GM18868 (cell line): ENCODE measurements around the gene ACSF3.

ENCODE experiments used
- ATAC-seq: cut with Tn5 transposase; IDR thresholded peaks from one replicate; pipeline ENCODE4 v1.9.1; 2021; ENCODE audit warnings: mild to moderate bottlenecking, moderate library complexity; ENCODE audit not compliant: unreplicated experiment

Gene ACSF3

DNA sequence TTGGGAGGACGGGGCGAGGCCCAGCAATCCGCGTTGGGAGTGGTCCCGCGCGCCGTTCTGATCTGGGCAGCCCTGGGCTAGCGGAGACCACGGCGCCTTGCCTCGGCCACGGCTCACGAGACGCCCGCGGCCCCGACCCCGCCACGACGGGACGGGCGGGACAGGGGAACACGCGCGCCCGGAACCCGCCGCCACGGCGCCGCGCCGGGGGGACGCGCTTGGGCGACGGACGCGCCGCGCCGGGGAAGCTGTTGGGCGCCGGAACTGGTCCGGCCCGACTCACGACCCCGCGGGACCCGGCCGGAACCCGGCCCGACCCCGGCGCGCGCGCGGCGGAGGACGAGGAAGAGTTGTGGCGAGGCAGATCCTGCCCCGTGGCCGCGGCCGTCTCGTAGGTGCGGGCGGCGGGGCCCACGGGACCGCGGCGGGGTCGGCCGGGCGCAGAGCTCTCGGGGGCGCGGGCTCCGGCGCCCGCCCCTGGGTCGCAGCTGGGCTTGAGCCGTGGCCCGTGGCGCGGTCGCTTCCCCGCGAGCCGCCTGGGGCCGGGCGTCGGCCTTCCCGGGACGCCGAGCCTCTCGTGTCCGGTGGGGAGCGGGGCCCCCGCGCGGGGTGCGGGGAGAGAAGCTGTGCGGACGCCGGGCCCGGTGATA lies at the start of gene ACSF3:
TSS of gene ACSF3 (plus strand) at position 251 of the 650 bp plus-strand sequence. CDS start 6,830 bp downstream, outside the sequence.
- peak; percentile 55 for ATAC-seq

DNA sequence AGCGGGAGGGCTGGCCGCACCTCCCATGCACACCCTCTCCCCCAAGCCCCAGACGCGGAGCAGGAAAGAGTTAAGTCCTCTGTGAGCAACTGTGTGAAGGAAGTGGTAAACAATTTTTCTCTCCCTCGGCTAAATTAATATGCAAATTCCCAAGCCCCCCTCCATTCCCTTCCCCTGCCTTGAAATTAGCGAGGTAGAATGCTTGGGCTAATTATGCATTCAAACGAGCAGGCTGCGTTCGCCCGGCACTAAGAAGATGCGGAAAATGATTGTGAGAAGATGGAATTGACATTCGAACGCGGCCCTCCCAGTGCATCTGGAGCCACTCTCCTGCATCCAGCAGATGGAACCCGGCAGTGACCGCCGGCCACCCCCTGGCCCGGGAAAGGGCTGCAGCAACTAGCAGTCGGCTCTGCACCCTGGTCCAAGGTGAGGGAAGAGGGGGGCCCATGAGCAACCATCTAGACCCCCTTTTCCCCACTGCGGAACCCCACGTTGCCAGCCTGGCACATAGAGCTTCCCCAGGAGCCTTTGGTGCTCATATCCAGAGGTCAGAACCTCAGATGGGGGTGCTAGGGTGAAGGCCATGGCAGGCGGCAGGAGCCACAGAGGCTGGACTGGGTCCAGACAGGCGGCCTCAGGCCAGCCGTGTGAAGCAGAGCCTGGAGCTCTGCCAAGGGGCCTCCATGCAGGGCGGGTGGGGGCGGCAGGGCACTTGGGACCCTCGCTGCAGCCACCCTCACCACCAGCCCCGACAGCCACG lies 49.1 kb upstream of the ACSF3 start:
- no peak for ATAC-seq

DNA sequence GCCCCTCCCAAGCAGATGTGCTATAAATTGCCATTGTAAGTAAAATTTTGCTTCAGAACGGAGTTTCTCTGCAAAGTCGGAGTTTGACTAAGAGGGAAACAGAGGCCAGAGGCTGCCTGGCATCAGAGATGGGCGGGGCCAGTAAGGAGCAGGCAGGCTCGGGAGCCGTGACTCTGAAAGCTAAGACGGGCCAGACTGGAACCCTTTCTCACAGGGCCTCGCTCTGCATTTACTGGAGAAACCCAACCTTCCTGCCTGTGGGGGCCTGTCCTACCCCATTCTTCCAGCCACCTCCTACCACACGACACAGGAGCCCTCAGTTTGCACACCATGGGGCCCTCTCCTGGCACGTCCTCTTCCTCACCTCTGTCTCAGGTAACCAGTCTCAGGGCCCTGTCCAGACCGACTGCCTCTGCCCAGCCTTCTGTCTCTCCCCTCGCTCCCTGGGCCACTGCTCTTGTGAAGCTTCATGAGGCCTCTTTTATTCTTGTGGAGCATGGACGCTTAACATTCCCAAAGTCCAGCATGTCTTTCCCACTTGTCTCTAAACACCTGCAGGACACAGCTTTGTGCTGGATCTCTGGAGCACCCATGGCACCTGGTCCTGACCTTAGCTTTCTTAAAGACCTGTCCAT lies 48.4 kb upstream of the ACSF3 start:
- no peak for ATAC-seq

DNA sequence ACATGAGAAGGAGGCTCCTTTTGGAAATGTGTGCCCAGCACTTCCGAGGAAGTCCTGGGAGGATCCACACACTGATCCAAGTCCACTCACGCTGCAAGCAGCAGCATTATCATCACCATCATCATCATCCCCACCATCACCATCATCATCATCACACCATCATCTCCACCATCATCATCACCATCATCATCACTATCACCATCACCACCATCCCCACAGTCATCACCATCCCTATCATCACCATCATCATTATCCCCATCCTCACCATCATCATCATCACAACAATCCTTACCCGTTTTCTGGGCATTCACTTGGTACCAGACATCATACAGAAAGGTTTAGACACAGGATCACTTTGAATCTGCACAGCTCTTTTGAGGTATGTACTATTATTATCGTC lies 47.8 kb upstream of the ACSF3 start:
- no peak for ATAC-seq

DNA sequence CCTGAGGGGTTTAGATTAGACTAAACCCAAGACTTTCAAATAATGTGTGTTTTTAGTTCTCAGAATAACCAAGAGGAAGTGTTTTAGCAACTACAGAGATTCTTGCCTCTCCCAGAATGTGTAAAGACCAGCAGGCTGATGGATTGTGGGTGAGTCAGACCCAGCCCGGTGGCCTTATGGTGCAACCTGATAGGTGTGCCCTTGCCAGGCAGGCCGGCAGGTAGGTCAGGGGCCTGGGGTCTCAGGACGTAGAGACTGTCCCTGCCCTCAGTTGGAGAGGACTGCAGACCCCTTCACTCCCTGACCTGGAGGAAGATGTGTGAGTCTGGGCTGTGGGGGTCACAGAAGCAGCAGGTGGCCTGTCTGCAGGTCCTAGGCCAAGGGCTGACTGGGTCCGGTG lies 47.2 kb upstream of the ACSF3 start:
- ATAC-seq = no peak

DNA sequence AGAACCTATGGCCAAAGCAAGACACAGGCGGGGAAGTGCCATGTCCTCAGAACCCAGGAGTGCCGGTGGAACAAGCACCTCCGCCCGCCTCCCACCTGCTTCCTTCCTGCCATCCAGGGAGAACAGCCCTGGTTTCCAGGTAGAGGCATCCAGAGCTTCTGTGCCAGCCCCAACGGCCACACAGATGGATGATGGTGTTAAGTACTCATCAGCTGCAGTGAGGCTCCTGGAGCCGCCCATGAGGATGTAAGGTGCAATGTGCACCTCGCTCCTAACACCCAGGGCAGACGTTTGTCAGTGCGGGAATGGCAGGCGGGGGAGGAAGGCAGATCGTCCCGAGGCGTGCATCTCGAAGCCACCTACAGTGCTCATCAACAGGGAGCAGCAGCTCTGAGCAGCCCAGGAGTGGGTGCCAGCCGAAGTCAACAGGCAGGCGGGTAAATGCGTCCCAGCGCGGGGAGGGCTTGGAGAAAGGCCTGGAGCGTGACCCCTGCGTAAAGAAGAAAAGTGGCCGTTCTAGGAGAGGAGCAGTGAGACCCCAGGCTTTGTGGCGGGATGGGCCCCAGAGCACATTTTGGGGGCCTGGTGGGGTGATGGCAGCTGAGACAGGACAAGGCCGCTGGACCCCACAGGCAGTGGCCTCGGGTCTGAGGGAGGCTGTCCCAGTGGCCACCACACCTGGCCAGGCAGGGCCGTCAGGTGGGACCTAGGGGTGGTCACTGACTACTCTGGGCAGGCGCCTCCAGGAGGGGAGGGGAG lies 46.1 kb upstream of the ACSF3 start:
- ATAC-seq = no peak

DNA sequence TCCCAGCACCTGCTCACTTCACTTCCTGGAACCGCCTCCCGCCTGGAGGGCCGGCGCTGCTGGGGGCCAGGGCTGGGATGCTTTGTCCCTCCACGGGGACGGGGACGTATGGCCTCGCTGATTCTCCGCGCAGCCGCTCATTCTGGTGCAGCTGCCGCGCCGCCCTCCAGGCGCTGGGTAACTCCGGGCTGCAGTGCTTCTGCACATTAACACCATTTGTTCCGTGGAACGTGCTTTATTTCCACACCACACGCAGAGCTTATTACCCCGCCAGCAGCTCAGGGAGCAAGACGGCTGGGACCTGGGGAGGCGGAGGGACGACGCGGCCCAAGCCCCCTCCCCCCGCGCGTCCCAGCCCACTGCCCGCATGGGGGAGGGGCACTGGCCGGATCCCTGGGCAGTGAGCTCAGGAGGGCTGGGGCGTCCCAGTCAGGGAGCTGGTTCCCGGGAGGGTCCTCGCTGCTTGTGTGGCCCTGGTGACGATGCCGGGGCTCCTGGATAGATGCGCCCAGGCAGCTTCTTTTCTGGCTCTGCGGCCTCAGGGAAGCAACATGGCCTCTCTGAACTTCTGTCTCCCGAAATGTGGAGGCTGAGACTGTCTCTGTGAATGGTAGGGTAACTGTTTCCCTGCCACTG lies 45.4 kb upstream of the ACSF3 start:
- no peak for ATAC-seq

DNA sequence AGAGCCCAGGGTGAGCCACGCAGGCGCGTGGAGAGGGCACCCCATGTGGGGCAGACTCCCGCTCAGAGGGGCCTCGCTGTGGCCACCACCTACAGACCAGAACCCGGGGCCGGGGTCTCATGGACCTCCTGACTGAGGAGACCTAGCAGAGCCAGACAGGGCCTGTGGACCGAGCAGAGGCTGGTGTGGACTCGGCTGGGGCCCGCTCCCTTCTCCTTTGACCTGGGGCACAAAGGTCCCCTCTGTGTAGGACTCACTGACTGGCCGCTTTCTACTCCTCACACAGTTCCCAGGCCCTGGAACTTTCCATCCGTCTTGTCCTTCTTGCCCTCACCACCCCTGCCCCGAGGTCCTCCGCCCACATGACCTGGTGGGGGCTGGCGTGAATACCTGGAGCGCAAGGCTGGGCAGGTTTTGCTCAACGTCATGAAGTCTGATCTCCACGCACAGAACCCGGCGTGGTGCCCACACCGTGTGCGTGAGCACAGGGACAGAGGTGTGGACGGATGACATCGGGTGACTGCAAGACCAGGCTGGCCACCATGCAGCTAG lies 44.7 kb upstream of the ACSF3 start:
- no peak for ATAC-seq

DNA sequence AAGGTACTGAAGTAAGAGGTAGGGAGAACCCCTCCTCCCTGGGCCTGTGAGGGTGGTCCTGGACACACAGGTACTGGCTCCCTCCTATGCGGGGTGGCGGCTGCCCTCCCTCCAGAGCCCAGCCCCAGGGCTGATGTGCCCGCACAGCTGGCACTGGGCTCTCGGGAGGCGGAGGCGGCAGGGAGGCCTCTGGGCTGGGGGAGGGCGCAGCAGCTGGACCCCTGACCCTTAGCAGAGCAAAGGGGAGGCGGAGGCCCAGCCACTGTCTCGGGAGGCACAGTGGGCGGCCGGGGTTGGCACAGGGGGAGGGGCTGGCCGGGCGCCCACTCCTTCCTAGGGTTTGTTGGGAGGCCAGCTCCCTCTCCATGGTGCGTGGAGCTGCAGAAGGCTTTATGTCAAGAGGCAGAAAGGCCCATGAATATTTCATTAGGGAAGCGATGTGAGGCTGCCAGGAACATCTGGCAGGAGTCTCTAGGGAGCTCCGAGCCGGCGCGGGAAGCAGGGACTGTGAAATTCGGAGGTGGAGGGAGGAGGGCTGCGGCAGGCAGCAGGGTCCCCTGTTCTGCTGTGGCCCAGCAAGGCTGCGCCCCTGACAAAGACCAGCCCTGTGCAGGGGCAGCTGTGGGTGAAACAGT lies 44.1 kb upstream of the ACSF3 start:
- no peak for ATAC-seq

DNA sequence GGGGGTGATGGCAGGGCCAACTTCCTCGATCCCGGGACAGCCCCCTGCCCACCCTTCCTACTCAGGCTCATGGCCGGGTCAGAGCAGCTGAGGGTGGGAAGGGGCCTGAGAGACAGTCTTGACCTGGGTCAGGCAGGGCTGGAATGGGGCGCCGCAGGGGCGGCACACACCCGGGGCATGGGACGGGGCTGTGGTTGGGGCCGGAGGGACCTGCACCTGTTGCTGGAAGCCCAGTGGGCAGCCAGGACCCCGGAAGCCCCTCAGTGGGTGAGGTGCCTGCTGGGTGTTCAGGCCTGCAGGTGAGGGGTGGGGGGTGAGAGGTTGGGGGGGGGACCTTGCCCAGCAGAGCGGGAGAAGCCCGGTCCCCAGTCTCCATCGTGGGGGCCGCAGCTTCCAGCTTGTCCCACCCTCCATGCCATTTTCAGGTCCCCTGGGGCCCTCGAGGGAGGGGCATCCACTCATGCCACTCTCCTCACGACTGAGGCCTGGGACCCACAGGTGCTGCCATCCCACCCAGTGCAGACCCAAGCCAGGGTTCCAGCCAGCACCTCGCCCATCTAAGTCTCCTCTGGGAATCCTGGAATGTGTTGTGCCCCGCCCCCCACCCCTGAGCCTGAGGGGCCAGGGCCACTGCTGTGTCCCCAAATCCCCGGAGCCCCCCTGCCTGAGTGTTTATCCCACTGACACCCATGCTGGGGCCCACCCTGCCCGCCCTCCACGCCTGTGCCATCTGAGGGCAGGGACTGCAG lies 43.4 kb upstream of the ACSF3 start:
- no peak for ATAC-seq

DNA sequence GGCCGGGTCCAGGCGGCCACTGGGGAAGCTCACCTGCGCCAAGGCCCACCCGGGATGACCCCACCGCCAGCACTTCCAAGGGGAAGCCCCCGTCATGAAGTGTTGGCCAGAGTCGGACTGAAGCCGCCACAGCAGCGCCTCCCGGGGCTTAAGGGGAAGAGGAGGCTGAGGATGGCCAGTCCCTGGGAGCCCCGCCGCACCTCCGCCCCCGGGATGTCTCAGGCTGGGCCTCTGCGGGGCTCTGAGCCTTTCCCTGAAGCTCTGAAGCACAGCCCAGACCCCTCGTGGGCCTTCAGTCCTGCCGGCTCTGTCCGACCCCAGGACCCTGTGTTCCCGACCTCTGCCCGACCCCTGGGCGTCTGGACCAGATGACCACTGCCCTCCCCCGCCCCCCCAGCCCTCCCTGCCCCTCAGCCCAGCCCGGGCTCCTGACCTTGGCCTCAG lies 42.8 kb upstream of the ACSF3 start:
- no peak for ATAC-seq

DNA sequence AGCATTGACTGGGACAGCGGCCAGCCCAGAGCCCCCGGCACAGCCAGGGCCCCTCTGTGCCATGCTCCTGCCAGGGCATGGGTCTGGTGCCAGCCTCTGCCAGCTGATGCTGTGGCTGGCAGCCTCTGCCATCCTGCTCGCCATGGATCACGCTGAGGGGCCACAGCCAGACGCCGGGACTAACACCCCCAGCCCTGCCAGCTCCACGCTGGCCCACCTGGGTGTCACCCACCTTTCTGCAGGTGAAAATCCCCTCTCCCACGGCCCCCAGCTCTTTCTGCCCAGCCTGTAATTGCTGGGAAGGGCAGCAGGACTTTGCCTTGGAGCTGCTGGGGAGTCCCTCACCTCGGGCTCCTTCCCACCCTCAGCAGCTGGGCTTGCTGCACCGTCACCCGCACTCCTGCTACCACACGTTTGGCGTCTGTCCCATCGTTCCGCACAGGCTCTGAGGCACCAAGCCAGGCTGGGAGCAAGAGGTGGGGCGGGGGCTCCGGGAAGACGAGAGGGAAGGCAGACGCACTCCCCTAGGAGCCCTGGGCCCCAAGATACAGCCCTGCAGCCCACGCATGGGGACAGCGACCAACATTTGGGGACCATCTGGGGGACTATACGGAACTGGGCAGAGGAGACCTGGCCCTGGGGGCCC lies 42.0 kb upstream of the ACSF3 start:
- no peak for ATAC-seq

DNA sequence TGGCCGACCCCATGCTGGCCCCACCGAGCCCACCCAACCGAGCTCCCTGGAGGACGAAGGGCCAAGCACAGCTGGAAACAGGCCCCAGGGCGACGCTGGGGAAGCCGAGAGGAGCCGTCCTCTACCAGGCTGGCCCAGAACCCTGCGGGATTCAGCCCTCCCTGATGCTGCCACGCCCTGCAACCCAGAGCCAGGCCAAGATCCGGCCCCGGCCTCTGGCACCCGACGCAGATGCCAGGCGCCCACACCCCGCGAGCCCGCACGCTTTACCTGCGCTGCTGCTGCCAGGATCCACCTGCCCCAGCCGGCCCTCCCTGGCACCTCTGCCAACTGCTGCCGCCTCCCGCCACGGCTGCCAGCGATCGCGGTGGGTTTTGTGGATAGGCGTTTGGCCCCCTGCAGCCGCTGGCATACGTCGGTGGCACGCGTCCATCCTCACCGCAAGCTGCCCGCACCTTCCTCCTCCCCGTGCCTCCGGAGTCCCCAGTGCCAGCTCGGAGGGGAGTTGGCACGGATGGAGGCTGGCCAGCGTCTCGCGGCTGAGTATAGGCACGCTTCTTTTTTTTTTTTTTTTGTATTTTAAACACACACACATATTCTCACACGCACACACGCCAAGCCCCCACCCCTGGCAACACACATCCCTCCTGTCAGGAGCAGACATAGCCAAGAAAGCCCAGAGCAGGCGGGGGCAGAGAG lies 41.3 kb upstream of the ACSF3 start:
- no peak for ATAC-seq

DNA sequence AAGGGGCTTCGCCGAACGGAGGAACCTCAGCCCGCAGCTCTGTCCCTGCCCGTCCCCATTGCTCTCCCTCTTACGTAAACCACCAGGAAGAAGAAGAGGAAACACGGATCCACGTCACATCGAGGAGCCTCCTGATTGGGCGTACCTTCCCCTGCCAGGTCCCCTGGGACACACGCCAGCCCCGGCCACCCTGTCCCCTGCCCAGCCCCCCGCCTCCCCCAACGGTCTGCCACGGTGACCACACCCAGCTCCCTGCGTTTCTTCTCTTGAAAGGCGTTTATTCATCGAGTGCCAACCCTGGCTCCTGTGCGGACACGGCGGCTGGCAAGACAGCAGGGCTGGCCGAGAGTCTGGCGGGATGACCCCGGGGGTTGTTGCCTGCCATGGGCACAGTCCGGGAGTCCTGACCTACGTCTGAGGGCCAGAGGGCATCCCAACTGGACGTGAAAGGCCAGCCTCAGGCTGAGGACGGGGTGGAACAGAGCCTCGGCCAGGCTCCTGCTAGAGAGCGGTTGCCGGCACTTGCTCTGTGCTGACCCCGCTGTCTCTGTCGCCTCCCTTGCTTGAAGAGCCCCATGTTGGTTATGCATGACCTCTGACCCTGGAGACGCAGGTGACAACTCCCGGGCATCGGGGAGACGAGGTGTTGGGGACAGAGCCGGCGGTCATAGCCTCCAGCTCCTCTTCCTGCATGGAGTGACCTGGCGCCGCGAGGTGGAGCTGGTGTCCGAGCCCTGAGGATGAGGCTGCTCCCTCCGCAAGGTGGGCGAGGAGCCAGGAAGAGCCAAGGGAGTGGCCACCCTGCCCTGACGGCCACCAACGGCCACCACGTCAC lies 40.5 kb upstream of the ACSF3 start:
- no peak for ATAC-seq

DNA sequence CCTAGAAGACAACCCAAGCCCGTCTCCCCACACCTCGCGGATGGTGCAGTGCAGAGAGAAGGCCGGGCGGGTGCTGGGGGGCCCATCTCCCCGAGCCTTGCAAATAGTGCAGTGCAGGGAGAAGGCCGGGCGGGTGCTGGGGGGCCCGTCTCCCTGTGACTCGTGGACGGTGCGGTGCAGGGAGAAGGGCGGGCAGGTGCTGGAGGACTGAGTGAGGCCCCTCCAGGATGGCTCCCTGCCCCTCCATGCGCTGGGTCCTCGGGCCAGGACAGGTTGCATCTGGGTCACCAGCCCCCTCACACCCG lies 40.0 kb upstream of the ACSF3 start:
- ATAC-seq = no peak

DNA sequence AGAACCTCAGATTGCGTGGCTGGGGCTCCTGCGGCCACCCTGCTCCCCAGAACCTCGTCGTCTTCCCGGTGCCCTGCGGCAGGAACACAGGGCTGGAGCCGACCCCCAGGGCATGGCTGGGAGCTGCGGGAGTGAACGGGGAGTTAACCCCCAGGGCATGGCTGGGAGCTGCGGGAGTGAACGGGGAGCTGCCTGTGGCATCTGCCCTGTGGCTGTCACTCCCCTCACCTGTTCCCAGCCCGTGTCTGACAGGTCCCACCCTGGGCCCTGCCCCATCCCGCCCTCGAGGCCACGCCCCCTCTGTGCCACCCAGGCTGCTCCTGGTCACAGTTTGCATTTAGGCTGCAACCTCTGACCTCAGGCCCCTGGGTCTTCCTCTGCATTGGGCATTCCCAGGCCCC lies 39.4 kb upstream of the ACSF3 start:
- no peak for ATAC-seq

DNA sequence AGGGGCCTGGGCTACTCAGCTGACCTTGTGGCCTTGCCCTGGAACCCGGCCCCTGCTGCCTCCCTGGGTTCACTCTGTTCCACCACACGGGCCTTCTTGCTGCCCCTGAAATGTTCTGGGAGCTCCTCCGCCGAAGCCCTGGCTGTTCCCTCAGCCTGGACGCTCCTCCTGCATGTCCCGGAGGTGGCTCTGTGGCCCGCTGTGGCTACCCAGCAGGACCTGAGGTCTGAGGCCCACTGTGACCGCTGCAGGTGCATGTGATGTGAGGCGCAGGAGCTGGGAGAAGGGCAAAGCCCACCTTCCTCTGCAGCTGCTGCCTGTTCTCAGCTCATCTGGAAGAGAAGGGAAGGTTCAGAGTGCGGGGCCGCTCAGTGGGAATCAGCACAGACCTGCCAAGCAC lies 38.9 kb upstream of the ACSF3 start:
- ATAC-seq = no peak

DNA sequence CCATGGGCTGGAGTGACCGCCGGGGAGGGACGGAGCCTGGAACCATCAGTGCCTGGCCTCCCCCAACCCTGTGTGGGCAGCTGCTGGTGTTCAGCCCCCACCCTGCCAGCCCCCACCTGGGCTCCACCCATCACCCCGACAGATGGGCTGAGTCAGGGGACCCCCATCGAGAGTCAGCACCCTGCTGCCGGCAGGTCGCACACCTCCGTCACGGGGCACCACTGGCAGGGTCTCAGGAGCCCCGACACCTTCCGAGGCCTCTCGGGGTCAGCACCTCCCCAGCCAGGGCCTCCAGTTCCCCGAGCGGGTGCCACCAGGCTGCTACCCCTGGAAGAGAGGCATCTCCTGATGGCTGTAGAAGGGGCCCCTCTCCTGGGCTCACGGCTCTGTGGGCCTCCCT lies 38.3 kb upstream of the ACSF3 start:
- ATAC-seq = no peak
